Activated naive CD4-positive, alpha-beta T cell treated with anti-CD3 and anti-CD28 coated beads, Interleukin-2, amount 50 U/mL, for 72 hours (primary cell): ENCODE results near the gene PTX4. TPM values are rescaled to one million over a fixed set of nuclear protein-coding genes. Genes with fewer than 3 reads are reported as not detected.
"Not testable (repeated sequence)": the region's sequence is repeated elsewhere in the genome, so short reads cannot be mapped to it uniquely, and the experiment has no call there.

Experiments used
- ATAC-seq, 2 donors: fragments of 150-1000 bp; cut with Tn5 transposase; 2 replicates each; pipeline ENCODE4 v1.10.0; 2021; ENCODE audit warnings: mild to moderate bottlenecking in 2 of 2, moderate library complexity in 2 of 2
- DNase-seq, 2 donors: peaks; one replicate each; pipeline ENCODE4 v3.0.0; 2021 to 2022; ENCODE audit warnings: low spot score in 2 of 2
- H3K27ac Mint-ChIP-seq, 2 donors: one replicate each; pipeline ENCODE4 v1.8.0; 2022; ENCODE audit warnings: mild to moderate bottlenecking in 2 of 2, mixed read lengths in 2 of 2
- H3K36me3 Mint-ChIP-seq, 2 donors: one replicate each; pipeline ENCODE4 v1.8.0; 2022; ENCODE audit warnings: mixed read lengths in 2 of 2
- H3K9me3 Mint-ChIP-seq, 2 donors: one replicate each; pipeline ENCODE4 v1.8.0; 2022; ENCODE audit warnings: mixed read lengths in 2 of 2
- total RNA-seq, 2 donors: library from RNA; stranded (reverse); gene quantifications; one replicate each; pipeline ENCODE4 v1.2.3, GENCODE V29; 2022

The PTX4 gene
- total RNA-seq, 2 donors from 2014 or later, result not detected

DNA sequence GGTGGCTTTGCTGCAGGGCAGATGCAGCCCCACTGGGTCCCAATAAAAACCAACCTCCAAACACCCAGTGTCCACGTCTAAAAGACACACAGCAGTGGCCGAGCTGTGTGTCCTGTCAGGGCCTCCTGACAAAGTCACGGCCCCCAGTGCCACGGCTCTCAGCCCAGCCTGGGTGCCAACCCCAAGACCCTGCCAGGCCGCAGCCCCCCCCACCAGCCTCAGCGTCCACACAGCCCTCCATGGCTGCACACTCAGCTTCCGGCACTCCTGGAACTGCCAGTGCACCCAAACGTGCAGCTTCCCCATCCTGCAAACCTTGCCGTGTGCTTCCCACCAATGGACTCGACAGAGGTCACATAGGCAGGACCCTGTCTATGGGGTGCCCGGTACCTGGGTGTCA lies 40.8 kb downstream of the PTX4 start:
- Mint-ChIP-seq H3K36me3 (no peaks in the 10 kb centered on the region), H3K9me3 (no peaks in the 10 kb centered on the region), H3K27ac (no peak overlapping the region)
- ATAC-seq, result no peak
- DNase-seq, result no peak

DNA sequence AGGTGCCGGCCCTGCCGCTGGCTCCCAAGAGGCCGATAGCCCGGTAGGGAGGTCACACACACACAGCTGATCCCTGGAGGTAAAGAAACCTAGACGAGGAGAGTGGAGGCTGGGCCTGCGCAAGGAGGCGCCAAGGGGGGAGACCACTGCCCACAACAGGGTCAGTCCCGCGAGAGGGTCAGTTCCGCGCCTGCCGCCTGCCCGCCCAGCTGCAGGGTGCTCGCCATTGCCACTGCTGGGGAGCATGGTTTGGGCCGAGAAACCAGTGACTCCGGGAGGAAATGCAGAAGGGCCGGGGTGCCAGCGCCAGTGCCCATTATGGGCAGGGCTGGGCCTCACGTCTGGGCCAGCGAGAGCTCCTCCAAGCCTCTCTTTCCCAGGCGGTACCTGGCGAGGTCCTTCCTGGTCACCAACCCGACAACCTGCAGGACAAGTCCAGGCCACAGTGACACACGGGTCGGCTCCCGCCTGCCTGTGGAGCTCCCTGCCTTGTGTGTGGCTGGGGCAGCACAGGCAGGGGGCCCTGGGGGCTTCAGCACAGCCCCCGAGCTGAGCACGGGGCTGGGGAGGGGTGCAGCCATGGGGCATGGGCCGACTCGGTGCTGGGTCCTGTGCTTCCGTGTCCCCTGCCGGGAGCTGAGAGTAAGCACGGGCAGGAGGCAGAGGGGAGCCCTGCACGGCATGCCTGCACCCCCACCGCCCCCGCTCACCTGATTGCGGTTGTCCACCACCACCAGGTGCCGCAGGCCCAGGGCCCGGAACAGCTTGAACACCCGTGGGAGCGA lies 42.3 kb downstream of the PTX4 start:
- H3K9me3 Mint-ChIP-seq, result no peaks in the 10 kb centered on the region
- H3K36me3 Mint-ChIP-seq, result no peaks in the 10 kb centered on the region
- ATAC-seq (no peak), DNase-seq (no peak)
- no peak overlapping the region for H3K27ac Mint-ChIP-seq

DNA sequence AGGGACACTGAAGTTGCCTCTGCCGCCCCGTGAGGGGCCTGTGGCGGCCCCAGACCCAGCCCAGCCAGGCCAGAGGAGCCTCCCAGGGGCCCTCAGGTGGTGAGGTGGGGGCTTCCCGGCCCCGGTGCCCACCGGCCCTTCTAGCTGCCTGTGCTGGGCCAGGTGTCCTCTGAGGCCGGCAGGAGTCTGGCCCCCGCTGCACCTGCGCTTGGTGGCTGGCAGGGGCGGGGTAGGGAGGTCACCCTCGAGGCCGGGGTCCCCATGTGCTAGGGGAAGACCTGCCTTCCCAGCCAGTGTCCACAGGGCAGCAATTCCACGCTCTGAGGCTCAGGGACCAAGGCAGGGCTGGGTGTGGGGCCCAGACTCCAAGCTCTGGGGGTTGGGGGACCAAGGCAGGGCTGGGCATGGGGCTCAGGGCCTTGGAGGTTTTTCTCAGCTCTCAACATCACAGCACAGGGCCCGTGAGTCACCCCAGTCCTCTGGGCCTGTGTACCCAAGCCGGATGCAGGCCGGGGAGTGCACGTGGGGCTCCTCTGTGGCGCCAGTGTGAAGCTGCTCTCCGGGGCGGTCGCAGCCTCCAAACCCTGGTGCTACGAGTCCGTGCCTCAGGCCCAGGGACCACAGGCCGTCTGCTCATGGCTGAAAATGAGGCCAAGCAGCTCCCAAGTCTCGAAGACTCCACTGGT lies 43.1 kb downstream of the PTX4 start:
- ATAC-seq, result no peak
- DNase-seq, result no peak
- no peaks in the 10 kb centered on the region for H3K9me3 Mint-ChIP-seq

DNA sequence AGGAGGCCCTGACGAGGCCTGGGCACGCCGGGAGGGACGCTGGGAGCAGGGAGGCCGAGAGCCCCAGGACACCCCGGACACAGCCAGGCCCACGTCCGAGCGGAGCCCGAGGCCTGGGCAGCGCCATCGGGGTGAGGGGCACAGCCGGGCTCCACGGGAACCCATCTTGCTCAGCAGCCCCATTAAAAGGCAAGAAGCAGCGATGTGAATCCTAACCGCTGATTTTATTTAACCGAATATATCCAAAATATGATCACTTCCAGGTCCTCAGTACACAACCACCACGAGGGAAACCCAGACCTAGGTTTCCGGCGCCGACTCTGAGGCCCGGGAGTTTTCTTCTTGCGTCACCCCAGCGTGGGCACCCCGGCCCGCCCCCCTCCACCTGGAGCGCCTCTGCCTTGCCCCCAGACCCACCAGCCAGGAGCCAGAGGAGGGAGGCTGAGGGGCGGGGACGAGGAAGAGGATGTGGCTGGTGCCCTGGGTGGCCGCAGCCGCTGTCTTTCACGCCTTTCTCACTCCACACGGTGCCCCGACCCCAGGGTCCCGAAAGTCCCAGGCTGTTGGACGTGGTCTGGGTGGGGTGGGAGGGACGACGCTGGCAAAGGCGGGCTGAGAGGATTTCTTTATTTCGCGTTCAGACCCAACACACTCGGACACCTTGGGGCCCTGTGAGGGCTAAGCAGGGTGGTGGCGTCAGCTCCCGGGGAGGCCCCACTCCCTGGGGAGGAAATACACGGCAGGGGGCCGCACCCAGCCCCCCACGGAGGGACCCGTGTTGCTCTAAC lies 43.8 kb downstream of the PTX4 start:
- ATAC-seq, result no peak
- Mint-ChIP-seq H3K27ac (no peak overlapping the region), H3K9me3 (no peaks in the 10 kb centered on the region), H3K36me3 (no peaks in the 10 kb centered on the region)
- DNase-seq, result no peak

More for the DNA sequence above, 43.1 kb downstream of the PTX4 start:
- Mint-ChIP-seq H3K36me3 (no peaks in the 10 kb centered on the region), H3K27ac (no peak overlapping the region)

DNA sequence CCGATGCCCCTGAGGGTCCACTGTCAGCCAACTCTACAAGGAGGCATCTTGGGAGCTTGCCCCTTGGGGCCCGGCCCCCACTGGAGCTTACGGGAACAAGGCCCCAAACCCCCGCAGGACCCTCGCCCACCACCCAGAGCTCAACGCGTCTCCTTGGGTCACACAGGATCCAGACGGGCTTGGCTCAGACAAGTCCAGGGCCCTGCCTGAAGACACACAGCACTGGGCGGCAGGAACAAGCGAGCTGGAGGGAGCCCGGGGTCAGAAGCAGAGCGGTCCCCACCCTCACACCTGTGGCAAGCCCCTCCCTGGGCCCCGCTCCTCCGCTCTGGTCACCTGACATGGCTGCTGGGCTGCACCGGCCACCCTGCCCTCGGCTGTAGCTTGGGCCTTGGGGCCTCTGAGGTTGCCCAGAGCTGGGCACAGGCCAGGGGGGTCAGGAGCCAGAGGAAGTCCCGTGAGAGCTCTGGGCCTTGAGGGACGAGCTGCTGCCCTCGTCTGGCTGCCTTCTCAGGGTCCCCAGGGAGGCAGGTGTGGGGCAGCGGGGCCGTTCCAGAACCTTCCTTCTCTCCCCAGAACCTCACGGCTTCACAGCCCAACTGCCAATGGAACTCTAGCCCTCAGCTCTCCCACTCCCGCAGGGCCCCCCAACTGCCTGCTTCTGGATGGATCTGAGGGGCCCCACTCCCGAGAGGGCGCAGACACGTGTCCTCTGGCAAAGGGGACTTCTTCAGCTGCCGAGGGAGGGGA lies 44.6 kb downstream of the PTX4 start, which contains the start of gene CCDC154:
TSS of gene CCDC154 (minus strand) at position 577 of the 750 bp plus-strand sequence. CDS start at position 343, 234 bp downstream.
- DNase-seq (no peak), ATAC-seq (no peak)
- Mint-ChIP-seq H3K9me3 (no peaks in the 10 kb centered on the region), H3K27ac (no peak within 1 kb of the TSS), H3K36me3 (no peaks in the 10 kb centered on the region)

DNA sequence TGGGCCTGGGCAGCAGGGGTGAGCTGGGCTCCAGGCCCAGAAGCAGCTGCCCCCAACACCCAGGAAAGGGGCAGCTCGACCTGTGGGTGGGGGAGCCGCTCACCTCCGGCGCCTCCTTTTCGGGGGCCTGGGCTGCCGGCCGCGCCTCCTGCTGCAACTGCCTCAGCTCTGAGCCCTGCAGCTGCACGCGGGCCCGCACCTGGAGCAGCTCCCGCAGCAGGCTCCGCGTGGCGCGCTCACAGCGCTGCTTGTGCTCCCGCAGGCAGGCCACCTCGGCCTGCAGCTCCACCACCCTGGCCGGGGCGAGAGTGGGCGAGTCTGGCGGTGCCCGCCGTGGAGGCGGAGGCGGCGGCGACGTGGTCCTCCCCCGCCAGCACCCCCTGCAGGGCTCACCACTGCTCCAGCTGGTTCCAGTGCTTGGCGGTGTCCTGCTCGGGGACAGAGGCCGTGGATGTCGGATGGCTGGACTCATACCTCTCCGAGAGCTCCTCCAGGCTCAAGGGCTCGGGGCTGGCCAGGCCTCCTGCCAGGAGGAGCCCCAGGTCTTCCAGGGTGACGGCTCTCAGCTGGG lies 45.3 kb downstream of the PTX4 start:
- DNase-seq, result no peak
- no peak for ATAC-seq

DNA sequence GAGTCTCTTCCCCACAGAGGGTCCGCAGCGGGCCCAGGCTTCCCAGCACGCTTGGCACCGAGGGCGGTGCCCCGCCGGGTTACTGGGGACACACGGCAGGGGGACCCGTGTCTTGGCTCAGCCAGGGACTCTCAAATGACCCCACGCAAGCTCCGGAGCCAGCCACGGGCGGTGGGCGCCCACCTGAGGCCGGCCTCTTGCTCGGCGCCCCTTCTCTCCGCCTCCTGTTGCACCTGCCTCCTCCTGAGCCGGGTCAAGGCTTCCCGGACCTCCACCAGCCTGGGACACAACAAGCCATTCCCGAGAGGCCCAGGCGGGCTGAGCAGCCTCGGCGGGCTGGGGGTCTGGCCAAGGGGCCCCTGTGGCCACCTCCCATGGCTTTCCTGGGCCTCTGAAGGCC lies 46.0 kb downstream of the PTX4 start:
- DNase-seq, result no peak
- H3K9me3 Mint-ChIP-seq, result no peaks in the 10 kb centered on the region
- no peak for ATAC-seq
- no peaks in the 10 kb centered on the region for H3K36me3 Mint-ChIP-seq
- H3K27ac Mint-ChIP-seq, result no peak overlapping the region

More for the DNA sequence above, 45.3 kb downstream of the PTX4 start:
- H3K27ac Mint-ChIP-seq, result no peak overlapping the region
- H3K36me3 Mint-ChIP-seq, result no peaks in the 10 kb centered on the region
- no peaks in the 10 kb centered on the region for H3K9me3 Mint-ChIP-seq

DNA sequence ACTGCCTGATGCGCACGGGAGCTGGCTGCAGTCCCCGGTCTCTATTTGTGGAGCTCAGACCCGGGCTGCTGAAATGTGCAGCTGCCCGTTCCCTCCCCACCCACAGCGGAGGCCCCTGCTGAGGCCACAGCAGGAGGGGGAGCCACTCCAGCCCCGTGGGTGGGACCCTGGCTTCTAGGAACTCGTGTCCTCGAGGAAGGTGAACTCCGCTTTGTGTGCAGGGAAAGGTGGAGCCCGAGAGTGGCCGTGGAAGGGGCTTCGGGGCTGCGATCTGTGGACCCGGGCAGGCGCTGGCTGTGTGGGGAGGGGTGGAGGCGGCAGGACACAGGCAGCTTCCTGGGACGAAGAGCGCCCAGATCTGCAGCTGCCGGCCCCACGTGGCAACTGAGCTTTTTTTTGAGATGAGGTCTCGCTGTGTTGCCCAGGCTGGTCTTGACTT lies 47.3 kb downstream of the PTX4 start:
- Mint-ChIP-seq H3K9me3 (no peaks in the 10 kb centered on the region), H3K36me3 (no peaks in the 10 kb centered on the region), H3K27ac (no peak overlapping the region)
- no peak for DNase-seq
- ATAC-seq, result no peak

DNA sequence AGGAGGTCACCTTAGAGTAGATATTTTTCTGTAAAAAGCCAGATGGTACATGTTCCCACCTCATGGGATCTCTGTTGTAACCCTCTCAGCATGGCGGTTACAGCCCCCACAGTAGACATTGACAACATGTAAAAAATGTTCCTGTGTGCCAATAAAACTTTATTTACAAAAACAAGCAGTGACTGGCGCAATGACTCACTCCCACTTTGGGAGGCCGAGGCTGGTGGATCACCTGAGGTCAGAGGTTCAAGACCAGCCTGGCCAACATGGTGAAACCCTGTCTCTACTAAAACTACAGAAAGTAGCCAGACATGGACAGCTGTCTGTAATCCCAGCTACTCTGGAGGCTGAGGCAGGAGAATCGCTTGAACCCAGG lies 49.1 kb downstream of the PTX4 start:
- not testable (repeated sequence) for DNase-seq, H3K27ac Mint-ChIP-seq, H3K36me3 Mint-ChIP-seq, ATAC-seq, H3K9me3 Mint-ChIP-seq

DNA sequence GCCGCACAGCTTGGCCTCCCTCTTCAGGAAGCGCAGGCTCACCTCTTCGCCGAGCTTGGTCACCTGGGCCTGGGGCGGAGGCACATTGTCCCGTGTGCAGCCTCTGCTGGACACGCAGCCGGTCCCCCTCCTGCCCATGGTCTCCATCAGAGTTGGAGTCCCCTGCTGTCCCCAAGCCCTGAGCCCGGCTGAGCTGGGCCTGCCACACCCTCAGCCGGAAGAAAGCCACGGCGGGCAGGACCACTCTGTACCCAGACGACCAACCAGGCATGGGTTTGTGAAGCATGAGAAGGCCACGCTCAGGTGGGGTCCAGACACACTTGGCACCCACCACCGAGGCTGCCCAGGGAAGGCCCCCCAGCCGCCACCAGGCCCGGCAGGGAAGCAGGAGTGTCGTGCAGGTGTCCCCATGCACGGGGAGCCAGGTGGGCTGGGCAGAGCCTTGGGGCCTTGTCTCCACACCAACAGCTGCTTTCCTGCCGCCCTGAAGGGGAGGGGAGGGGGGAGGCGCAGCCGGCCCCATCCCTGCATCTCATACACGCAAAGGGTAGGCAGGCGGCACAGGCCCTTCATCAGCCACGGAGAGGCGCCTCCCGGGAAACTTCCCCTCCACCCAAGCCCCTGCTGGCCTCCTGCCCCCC lies 49.6 kb downstream of the PTX4 start:
- DNase-seq (no peak), ATAC-seq (no peak)
- H3K36me3 Mint-ChIP-seq, result no peaks in the 10 kb centered on the region
- no peak overlapping the region for H3K27ac Mint-ChIP-seq
- no peaks in the 10 kb centered on the region for H3K9me3 Mint-ChIP-seq

DNA sequence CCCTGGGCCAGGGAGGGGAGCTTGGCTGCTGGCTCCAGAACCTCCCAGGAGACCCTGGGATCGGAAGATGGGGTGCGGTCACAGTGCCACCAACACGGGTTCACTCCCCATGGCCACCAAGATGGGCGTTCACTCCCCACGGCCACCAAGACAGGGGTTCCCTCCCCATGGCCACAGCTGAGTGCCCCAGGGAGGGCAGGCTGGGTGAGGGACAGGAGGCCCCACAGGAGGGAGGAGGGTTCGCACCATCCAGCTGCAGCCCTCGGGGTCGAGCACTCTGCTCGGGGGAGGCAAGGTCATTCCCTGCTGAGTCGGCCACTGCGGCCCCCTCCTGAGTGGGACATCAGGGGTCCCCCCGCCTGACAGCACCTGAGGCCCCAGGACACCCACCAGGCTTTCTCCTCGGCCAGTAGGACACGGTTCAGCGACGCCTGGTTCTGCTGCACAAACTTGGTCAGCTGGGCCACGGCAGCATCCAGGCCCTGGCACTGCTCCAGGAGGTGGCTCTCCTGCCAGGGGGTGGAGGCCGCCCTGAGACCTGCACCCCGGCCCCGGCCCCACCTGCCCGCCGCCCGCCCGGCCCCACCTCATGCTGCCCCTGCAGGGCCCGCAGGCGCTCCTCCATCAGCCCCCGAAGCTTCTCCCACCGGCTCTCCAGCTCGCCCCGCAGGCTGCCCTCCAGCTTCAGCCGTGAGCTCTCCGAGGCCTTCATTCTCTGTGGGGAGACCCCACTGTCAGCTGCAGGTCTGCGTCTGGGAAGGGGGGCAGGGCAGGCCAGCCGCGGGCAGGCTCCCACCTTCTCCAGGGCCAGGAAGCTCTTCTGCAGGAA lies 50.3 kb downstream of the PTX4 start:
- no peak for DNase-seq
- H3K36me3 Mint-ChIP-seq, result no peaks in the 10 kb centered on the region
- no peaks in the 10 kb centered on the region for H3K9me3 Mint-ChIP-seq
- no peak for ATAC-seq
- no peak overlapping the region for H3K27ac Mint-ChIP-seq

DNA sequence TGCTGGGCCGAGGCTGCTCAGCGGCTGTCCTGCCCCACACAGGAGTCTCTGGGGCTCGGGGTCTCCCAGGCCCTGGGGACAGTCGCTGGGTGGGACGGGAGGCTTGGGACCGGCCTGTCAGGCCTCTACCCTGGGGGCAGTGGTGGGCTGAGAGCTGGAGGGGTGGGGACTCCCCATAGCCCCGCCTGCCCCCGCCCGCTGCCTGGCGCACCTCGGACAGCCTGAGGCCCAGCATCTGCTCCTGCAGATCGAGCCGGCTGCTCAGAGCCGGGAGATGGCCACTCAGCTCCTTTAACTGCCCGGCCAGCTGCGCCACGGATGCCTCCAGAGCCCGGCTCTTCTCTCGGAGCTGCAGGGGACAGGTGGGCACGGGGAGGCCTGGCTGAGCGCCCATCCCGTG lies 51.1 kb downstream of the PTX4 start:
- DNase-seq, result no peak
- ATAC-seq, result no peak
- no peaks in the 10 kb centered on the region for H3K36me3 Mint-ChIP-seq
- no peaks in the 10 kb centered on the region for H3K9me3 Mint-ChIP-seq
- no peak overlapping the region for H3K27ac Mint-ChIP-seq

DNA sequence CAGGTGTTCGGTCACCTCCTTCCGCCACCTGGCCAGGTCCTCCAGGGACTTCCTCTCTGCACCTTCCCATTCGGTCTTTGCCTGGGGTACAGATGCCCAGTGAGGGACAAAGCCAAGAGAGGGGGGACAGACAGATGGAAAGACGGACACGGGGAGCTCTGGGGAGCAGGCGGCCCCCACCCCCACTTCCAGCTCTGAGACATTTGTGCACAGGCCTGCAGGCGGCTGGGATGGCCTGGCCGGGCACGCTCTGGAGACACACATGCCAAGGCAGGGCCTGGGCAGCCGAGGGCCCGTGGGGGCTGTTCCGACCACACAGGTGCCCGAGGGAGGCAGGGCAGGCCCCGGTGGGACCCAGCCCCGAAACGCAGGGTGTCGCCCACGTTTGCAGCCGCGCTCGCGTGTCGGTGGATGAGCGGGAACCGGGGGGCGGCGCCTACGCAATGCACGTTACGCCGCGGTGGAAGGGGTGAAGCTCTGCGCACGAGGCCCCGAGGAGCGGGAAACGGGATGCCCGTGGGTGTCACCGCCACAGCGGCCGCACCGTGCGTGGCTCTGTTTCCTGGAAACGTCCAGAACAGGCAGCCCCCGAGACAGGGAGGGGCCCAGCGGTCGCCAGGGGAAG lies 51.9 kb downstream of the PTX4 start:
- ATAC-seq (no peak), DNase-seq (no peak)
- H3K36me3 Mint-ChIP-seq, result no peaks in the 10 kb centered on the region
- no peak overlapping the region for H3K27ac Mint-ChIP-seq
- H3K9me3 Mint-ChIP-seq, result no peaks in the 10 kb centered on the region

DNA sequence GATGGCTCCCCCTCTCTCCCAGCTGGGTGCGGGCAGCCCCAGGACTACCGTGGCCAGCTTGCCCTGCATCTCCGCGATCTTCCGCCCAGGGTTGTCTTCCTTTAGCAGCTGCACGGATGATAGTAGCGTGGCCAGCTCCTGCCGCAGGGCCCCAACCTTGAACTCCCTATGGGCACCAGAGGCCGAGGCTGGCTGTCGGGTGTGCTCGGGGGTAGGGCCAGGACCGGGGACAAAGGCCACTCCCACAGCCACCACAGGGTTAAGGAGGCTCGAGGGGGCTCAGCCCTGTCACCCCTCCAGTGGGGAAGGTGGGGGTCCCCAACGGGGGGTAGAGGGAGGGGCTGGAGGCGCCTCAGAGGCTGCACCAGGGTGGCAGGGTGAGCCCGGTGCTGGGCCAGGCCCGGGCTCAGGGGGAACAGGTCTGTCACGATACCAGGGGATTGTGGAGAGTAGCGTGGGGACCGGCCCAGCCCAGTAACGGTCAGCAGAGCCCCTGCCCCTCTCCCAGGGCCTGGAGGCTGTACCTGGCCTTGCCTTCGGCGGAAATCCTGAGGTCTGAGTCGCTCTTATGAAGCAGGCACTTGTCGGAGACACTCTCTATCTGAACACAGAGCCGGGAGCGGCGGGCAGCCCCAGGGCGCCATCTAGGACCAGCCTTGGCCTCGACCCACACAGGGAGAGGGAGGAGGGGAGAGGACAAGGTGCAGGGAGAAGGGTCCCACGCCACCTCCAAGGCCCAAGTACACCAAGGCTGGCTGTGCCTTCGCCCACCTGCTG lies 52.6 kb downstream of the PTX4 start:
- no peak overlapping the region for H3K27ac Mint-ChIP-seq

More for the DNA sequence above, 52.6 kb downstream of the PTX4 start:
- no peaks in the 10 kb centered on the region for H3K9me3 Mint-ChIP-seq
- DNase-seq, result no peak
- no peaks in the 10 kb centered on the region for H3K36me3 Mint-ChIP-seq
- no peak for ATAC-seq
